Measurements from ENCODE around the gene WWOX. TPM values are rescaled to one million over a fixed set of nuclear protein-coding genes. Genes with fewer than 3 reads are reported as not detected.

The WWOX gene
- total RNA-seq, 1 experiment from 2014 or later: 15.6 TPM

DNA sequence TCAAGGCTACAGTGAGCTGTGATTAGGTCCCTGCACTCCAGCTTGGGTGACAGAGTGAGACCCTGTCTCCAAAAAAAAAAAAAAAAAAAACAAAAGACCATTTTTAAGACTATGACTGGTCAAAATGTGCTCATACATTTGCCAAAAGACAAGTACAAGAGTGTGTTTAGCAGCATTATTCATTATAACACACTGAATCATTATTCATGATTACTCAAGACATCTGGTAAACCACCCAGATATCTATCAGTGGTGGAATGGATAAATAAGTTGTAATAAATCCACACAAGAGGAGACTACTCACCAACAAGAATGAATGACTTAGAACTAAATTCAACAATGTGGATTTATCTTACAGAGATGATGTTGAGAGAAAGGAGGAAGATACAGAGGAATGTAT is 784.8 kb downstream of the WWOX start:
- Histone ChIP-seq H3K79me1 (ENCODE audit: insufficient read depth, low read depth, low read length, poor library complexity, severe bottlenecking) (no peaks in the 10 kb centered on the region), H3K14ac (ENCODE audit: insufficient read depth, low read length) (no peak overlapping the region), H4K20me1 (ENCODE audit: control insufficient read depth, insufficient read depth, insufficient read length) (no peaks in the 10 kb centered on the region), H2BK20ac (ENCODE audit: low read depth, low read length, poor library complexity, severe bottlenecking) (no peak overlapping the region), H4K8ac (replicated peaks; ENCODE audit: insufficient read length, low read depth, low read length) (no peak overlapping the region), H3K56ac (ENCODE audit: insufficient read length, low read depth, low read length) (no peak overlapping the region), H2BK12ac (ENCODE audit: insufficient read length, low read depth, low read length) (no peak overlapping the region), H3T11ph (ENCODE audit: low read length) (no peak overlapping the region), H2BK15ac (ENCODE audit: low read depth, low read length) (no peak overlapping the region), H3K23ac (ENCODE audit: insufficient read length, low read depth, low read length) (no peak overlapping the region), H3K27me3 (ENCODE audit: insufficient read depth, low read length) (no peaks in the 10 kb centered on the region), H3K4me1 (ENCODE audit: insufficient read depth, low read length) (no peaks in the 10 kb centered on the region; the same call in 1 of the 2 replicates), H3K18ac (ENCODE audit: insufficient read length, low read depth, low read length) (no peak overlapping the region), H3K23me2 (ENCODE audit: insufficient read length, low read depth, low read length, poor library complexity, severe bottlenecking) (no peaks in the 10 kb centered on the region), H3K9me3 (ENCODE audit: control insufficient read depth, low read depth, low read length) (no peaks in the 10 kb centered on the region), H3K9ac (ENCODE audit: extremely low read depth, insufficient read length, low read length) (no peak overlapping the region), H3K27ac (ENCODE audit: insufficient read length, low read depth, low read length) (no peak overlapping the region), H2BK5ac (ENCODE audit: insufficient read length, low read length) (no peak overlapping the region), H4K5ac (ENCODE audit: insufficient read length, low read depth, low read length) (no peak overlapping the region), H3K4ac (ENCODE audit: low read depth, low read length) (no peak overlapping the region), H2AK5ac (ENCODE audit: insufficient read length, low read length) (no peak overlapping the region), H2AFZ (ENCODE audit: low read length) (no peak overlapping the region), H4K91ac (ENCODE audit: insufficient read length, low read depth, low read length) (no peak overlapping the region), H3K4me2 (ENCODE audit: insufficient read depth, insufficient read length, low read length) (no peak overlapping the region), H3K79me2 (ENCODE audit: insufficient read depth, low read length) (no peaks in the 10 kb centered on the region), H2BK120ac (ENCODE audit: low read depth, low read length, poor library complexity, severe bottlenecking) (no peak overlapping the region)
- no peaks in the 10 kb centered on the region for H3K36me3 Mint-ChIP-seq (ENCODE audit: insufficient read depth in 1 of 3, low read depth in 3 of 3)
- no peak overlapping the region for H3K4me3 Mint-ChIP-seq
- TF ChIP-seq, protein P1, sequence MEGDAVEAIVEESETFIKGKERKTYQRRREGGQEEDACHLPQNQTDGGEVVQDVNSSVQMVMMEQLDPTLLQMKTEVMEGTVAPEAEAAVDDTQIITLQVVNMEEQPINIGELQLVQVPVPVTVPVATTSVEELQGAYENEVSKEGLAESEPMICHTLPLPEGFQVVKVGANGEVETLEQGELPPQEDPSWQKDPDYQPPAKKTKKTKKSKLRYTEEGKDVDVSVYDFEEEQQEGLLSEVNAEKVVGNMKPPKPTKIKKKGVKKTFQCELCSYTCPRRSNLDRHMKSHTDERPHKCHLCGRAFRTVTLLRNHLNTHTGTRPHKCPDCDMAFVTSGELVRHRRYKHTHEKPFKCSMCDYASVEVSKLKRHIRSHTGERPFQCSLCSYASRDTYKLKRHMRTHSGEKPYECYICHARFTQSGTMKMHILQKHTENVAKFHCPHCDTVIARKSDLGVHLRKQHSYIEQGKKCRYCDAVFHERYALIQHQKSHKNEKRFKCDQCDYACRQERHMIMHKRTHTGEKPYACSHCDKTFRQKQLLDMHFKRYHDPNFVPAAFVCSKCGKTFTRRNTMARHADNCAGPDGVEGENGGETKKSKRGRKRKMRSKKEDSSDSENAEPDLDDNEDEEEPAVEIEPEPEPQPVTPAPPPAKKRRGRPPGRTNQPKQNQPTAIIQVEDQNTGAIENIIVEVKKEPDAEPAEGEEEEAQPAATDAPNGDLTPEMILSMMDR (conservative IDR thresholded peaks at IDR 0.05): no peak
- H3K4me1 Mint-ChIP-seq: peaks cover 16 to 18% of the 10 kb centered on the region in 2 experiments
- no peak for DNase-seq
- no peak overlapping the region for H3K27ac Mint-ChIP-seq
- H3K9me3 Mint-ChIP-seq: no peaks in the 10 kb centered on the region
- no peaks in the 10 kb centered on the region for H3K27me3 Mint-ChIP-seq (ENCODE audit: low read depth)
